VCaP (cell line): ENCODE results near the gene BCKDHA.

Source experiments
- H3K27ac ChIP-seq: fragments of 450-650 bp; 2 replicates; pipeline ENCODE4 v1.5.1; 2017
- TF ChIP-seq, protein P1 (sequence below): fragments of 450-650 bp; conservative IDR thresholded peaks from 2 replicates; pipeline ENCODE4 v1.5.1; 2017; ENCODE audit warnings: mild to moderate bottlenecking, moderate library complexity

BCKDHA gene

DNA sequence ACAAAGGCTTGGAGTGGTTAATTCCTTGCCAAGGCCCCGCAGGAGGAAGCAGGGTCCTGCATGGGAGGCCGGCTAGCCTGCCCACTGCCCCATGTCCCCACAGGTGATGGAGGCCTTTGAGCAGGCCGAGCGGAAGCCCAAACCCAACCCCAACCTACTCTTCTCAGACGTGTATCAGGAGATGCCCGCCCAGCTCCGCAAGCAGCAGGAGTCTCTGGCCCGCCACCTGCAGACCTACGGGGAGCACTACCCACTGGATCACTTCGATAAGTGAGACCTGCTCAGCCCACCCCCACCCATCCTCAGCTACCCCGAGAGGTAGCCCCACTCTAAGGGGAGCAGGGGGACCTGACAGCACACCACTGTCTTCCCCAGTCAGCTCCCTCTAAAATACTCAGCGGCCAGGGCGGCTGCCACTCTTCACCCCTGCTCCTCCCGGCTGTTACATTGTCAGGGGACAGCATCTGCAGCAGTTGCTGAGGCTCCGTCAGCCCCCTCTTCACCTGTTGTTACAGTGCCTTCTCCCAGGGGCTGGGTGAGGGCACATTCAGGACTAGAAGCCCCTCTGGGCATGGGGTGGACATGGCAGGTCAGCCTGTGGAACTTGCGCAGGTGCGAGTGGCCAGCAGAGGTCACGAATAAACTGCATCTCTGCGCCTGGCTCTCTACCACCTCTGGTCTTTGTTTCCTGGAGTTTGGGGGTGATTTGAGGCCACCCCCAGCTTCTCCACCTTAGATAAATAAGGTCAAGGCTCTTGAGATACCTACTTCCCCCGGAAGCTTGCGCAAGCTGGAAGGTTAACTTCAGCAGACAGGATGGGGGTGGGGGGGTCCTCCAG lies 26.9 kb downstream of the BCKDHA start:
- TF ChIP-seq, protein P1, sequence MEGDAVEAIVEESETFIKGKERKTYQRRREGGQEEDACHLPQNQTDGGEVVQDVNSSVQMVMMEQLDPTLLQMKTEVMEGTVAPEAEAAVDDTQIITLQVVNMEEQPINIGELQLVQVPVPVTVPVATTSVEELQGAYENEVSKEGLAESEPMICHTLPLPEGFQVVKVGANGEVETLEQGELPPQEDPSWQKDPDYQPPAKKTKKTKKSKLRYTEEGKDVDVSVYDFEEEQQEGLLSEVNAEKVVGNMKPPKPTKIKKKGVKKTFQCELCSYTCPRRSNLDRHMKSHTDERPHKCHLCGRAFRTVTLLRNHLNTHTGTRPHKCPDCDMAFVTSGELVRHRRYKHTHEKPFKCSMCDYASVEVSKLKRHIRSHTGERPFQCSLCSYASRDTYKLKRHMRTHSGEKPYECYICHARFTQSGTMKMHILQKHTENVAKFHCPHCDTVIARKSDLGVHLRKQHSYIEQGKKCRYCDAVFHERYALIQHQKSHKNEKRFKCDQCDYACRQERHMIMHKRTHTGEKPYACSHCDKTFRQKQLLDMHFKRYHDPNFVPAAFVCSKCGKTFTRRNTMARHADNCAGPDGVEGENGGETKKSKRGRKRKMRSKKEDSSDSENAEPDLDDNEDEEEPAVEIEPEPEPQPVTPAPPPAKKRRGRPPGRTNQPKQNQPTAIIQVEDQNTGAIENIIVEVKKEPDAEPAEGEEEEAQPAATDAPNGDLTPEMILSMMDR = no peak
- H3K27ac ChIP-seq = no peak overlapping the region

DNA sequence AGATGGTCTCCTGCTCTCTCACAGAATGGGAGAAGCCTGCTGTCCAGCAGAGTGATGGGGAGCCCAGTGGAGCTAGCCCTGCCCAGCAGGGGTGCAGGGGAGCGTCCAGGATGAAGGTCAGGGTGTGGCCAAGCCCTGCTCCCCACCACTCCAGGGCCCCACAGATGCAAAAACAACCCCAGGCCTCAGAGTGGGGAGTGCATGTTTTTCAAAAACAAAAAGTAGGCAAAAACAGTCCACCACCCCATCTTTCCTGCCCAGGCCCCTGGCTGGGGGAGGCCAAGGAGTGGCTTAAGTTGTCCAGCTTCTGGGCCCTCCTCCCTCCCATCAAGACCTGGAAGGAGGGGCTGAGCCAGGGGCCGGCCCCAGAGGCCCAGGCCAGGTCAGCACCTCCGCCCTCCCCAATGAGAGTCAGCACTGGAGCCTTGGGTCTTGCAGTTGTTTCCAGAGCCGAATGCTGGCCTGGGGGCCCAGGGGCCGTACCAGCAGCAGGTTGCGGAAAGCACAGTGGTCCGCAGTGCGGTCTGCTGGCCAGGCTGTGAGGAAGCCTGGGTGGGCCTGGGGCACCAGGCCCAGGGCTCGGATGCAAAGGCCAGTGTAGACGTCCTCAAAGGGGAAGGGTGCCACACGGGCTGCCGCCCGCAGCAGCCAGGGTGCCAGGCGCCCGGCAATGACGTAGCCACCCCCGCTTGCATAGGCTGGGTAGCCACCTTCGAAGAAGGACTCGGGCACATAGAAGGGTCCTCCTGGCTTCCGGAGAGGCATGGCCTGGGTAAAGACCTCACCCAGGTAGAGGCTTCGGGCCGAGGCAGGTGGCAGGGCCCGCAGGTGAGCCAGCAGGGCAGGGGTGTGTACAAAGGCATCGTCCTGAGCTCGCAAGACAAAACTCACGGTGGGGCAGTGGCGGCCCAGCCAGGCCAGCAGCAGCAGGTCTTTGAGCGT lies 27.8 kb downstream of the BCKDHA start:
- TF ChIP-seq, protein P1 = no peak
- no peak overlapping the region for H3K27ac ChIP-seq

DNA sequence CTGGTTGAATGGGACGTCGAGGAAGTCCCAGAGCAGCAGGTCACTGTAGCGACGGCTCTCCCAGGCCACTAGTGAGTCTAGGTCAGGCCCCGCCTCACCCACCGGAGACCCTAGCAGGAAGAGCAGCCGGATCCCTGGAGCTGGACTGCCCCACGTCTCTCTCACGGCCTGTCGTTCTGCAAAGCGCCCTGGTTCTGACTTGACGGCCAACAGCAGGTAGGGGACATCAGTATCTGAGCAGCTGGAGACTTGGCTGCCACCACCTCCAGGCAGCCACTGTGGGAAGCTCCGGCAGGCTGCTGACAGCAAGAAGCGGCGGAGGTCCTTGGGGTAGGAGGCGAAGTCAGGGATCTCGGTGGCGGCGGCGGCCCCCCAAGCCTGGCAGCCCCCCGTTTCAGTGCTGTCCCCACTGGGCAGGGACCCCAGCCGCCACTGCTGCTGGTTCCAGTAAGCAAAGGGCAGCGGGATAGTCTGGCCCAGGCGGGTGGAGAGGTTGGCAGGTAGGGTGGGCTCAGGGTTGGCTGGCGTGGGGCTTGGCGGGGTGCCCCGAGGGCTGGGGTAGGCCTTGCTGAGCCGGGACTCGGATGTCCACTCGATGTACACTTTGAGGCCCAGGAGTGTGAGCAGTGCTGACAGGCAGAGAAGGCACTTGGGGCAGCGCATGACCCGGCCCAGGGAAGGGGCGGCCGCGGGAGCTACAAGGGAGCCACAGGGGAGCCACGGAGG lies 28.7 kb downstream of the BCKDHA start:
- TF ChIP-seq, protein P1 = no peak
- no peak overlapping the region for H3K27ac ChIP-seq

- no peak within 1 kb of the TSS for H3K27ac ChIP-seq
- TF ChIP-seq, protein P1 = no peak
Observed at GRCh38 chr19:41426952-41427646, 29.5 kb downstream of the BCKDHA start, which contains the start of gene B3GNT8. Gene B3GNT8 (minus strand): TSS chr19:41427374. CDS start chr19:41426778, 596 bp downstream.

GRCh38 chr19:41427647-41428480 lies 30.2 kb downstream of the BCKDHA start:
- H3K27ac ChIP-seq = no peak overlapping the region
- TF ChIP-seq, protein P1 = no peak

GRCh38 chr19:41428481-41428859 lies 30.9 kb downstream of the BCKDHA start:
- no peak overlapping the region for H3K27ac ChIP-seq
- TF ChIP-seq, protein P1 = no peak
